ENCODE measurements around the gene ATP6V1F.

The ATP6V1F gene

DNA sequence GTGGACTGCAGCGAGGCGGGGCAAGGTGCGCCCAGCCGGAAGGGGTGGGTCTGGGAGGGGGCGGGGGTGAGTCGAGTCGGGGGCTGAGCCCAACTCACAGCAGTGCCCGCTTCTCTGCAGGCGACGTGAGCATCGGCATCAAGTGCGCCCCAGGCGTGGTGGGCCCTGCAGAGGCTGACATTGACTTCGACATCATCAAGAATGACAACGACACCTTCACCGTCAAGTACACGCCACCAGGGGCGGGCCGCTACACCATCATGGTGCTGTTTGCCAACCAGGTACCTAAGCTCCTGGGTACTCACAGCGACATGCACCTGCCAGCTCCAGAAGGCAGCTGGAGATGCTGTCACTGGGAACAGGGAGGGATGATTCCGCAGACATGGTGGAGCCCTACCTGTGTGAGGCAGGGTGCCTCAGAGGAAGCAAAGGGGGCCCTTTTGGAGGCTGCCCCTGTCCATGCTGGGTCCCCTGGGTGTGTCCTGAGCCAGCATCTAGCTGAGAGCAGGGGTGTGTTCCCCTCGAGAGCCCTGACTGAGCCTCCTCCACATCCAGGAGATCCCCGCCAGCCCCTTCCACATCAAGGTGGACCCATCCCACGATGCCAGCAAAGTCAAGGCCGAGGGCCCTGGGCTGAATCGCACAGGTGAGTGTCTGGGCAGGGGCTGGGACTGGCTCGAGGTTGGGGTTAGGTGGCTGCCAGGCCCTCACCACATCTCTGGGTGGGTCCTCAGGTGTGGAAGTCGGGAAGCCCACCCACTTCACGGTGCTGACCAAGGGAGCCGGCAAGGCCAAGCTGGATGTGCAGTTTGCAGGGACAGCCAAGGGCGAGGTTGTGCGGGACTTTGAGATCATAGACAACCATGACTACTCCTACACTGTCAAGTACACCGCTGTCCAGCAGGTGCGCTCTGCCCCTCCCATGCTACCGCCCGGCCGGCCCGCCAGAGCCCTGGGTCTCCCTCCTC lies 19.7 kb upstream of the ATP6V1F start:
- TF ChIP-seq, protein P1, sequence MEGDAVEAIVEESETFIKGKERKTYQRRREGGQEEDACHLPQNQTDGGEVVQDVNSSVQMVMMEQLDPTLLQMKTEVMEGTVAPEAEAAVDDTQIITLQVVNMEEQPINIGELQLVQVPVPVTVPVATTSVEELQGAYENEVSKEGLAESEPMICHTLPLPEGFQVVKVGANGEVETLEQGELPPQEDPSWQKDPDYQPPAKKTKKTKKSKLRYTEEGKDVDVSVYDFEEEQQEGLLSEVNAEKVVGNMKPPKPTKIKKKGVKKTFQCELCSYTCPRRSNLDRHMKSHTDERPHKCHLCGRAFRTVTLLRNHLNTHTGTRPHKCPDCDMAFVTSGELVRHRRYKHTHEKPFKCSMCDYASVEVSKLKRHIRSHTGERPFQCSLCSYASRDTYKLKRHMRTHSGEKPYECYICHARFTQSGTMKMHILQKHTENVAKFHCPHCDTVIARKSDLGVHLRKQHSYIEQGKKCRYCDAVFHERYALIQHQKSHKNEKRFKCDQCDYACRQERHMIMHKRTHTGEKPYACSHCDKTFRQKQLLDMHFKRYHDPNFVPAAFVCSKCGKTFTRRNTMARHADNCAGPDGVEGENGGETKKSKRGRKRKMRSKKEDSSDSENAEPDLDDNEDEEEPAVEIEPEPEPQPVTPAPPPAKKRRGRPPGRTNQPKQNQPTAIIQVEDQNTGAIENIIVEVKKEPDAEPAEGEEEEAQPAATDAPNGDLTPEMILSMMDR (IDR thresholded peaks at IDR 0.05; ENCODE audit: control extremely low read depth, extremely low read depth, low read depth, missing control alignments) = no peak
- CTCF ChIA-PET = interaction anchor here (0.8 to 5.3 kb wide), 16 partner anchors 7 to 249 kb away, joined by 3 to 38 read pairs (median 4); partner anchors contain the start of genes ATP6V1F and IRF5
- POLR2A ChIA-PET = no interaction called here
- DNase-seq (ENCODE audit: extremely low spot score) = no peak

DNA sequence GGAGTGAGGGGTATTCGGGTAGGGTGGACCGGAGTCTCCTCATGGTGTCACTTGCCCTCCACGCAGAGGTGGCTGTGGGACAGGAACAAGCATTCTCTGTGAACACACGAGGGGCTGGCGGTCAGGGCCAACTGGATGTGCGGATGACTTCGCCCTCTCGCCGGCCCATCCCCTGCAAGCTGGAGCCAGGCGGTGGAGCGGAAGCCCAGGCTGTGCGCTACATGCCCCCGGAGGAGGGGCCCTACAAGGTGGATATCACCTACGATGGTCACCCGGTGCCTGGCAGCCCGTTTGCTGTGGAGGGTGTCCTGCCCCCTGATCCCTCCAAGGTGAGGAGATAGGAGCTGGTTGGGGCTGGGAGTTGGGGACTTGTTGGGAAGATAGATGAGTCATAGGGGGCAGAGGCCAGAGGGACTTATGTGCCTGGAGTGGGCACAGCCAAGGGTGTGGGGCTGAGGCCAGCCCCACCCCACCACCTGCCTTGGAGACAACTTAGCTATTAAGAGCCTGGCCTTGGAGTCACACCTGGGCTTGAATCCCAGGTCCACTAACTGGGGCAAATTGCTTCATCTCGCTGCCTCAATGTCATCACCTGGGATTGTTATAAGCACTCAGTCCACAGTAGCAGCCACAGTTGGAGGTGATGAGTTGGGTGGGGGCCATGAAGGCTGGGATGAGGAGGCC lies 18.6 kb upstream of the ATP6V1F start:
- TF ChIP-seq, protein P1 (IDR thresholded peaks at IDR 0.05; ENCODE audit: control extremely low read depth, extremely low read depth, low read depth, missing control alignments) = no peak
- ChIA-PET CTCF (interaction anchor here (1.1 to 5.3 kb wide), 3 partner anchors 12 to 87 kb away, joined by 4 to 38 read pairs (median 20); partner anchors contain the start of gene ATP6V1F), POLR2A (no interaction called here)
- DNase-seq (ENCODE audit: extremely low spot score) = no peak

DNA sequence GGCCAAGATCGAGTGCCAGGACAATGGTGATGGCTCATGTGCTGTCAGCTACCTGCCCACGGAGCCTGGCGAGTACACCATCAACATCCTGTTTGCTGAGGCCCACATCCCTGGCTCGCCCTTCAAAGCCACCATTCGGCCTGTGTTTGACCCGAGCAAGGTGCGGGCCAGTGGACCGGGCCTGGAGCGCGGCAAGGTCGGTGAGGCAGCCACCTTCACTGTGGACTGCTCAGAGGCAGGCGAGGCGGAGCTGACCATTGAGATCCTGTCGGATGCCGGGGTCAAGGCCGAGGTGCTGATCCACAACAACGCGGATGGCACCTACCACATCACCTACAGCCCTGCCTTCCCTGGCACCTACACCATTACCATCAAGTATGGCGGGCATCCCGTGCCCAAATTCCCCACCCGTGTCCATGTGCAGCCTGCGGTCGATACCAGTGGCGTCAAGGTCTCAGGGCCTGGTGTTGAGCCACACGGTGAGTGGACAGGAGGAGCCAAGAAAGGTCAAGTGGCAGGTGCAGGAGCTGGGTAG lies 17.8 kb upstream of the ATP6V1F start:
- TF ChIP-seq, protein P1 (IDR thresholded peaks at IDR 0.05; ENCODE audit: control extremely low read depth, extremely low read depth, low read depth, missing control alignments) = no peak
- no peak for DNase-seq (ENCODE audit: extremely low spot score)
- POLR2A ChIA-PET = no interaction called here
- CTCF ChIA-PET = interaction anchor here (5.3 kb wide), 1 partner anchor 12 kb away, joined by 38 read pairs; no protein-coding TSS in a partner anchor

DNA sequence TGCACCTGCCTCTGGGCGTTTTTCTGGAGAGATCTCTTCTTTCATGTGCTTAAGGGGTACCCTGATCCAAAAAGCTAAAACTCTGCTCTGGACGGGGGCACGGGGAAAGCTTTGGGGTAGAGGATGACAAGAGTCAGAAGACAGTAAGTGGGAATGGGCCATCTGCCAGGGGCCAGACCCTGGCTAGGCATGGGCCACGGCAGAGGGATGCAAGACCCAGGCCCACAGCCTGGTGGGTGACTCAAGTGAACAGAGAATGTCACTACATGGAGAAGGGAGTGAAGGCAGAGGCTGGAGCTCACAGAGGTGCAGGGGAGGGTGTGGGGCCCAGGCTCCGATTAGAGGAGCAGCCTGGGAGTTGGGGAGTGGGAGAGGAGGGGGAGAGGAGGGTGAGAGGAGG lies 17.2 kb upstream of the ATP6V1F start:
- CTCF ChIA-PET = no interaction called here
- POLR2A ChIA-PET = interaction anchor here (0.5 kb wide), 1 partner anchor 497 kb away, joined by 3 read pairs; no protein-coding TSS in a partner anchor
- TF ChIP-seq, protein P1 (IDR thresholded peaks at IDR 0.05; ENCODE audit: control extremely low read depth, extremely low read depth, low read depth, missing control alignments) = no peak
- no peak for DNase-seq (ENCODE audit: extremely low spot score)

DNA sequence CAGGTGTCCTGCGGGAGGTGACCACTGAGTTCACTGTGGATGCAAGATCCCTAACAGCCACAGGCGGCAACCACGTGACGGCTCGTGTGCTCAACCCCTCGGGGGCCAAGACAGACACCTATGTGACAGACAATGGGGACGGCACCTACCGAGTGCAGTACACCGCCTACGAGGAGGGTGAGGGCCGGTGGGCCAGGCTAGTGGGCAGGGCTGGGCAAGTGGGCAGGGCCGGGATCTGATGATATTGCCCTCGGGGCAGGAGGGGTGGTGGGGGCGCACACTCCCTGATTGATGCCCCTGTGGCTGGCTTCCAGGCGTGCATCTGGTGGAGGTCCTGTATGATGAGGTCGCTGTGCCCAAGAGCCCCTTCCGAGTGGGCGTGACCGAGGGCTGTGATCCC lies 16.7 kb upstream of the ATP6V1F start:
- DNase-seq (ENCODE audit: extremely low spot score) = no peak
- TF ChIP-seq, protein P1 (IDR thresholded peaks at IDR 0.05; ENCODE audit: control extremely low read depth, extremely low read depth, low read depth, missing control alignments) = no peak
- ChIA-PET POLR2A (interaction anchor here (0.5 kb wide), 1 partner anchor 497 kb away, joined by 3 read pairs; no protein-coding TSS in a partner anchor), CTCF (no interaction called here)

Measured in GM10248 (cell line).